ENCODE measurements around the gene ENOX2. TPM values are rescaled to one million over a fixed set of nuclear protein-coding genes. Genes with fewer than 3 reads are reported as not detected.

The ENOX2 gene
- total and polyA plus RNA-seq, 8 donors: 1.1 to 6.4 (median 4.7) TPM

GRCh38 chrX:130637591-130637990 lies 265.4 kb downstream of the ENOX2 start:
- ATAC-seq: no peak
- WGBS, 2 donors: 68 to 86% methylated on average over 3 of the region's 3 CpGs
- H3K36me3 ChIP-seq: no peaks in the 10 kb centered on the region
- no peaks in the 10 kb centered on the region for H3K4me1 ChIP-seq
- TF ChIP-seq, protein P1, sequence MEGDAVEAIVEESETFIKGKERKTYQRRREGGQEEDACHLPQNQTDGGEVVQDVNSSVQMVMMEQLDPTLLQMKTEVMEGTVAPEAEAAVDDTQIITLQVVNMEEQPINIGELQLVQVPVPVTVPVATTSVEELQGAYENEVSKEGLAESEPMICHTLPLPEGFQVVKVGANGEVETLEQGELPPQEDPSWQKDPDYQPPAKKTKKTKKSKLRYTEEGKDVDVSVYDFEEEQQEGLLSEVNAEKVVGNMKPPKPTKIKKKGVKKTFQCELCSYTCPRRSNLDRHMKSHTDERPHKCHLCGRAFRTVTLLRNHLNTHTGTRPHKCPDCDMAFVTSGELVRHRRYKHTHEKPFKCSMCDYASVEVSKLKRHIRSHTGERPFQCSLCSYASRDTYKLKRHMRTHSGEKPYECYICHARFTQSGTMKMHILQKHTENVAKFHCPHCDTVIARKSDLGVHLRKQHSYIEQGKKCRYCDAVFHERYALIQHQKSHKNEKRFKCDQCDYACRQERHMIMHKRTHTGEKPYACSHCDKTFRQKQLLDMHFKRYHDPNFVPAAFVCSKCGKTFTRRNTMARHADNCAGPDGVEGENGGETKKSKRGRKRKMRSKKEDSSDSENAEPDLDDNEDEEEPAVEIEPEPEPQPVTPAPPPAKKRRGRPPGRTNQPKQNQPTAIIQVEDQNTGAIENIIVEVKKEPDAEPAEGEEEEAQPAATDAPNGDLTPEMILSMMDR (IDR thresholded peaks at IDR 0.05): no peak
- H3K27ac ChIP-seq: no peak overlapping the region
- DNase-seq: no peak
- H3K9me3 ChIP-seq: no peaks in the 10 kb centered on the region
- no peak overlapping the region for H3K4me3 ChIP-seq
- H3K27me3 ChIP-seq: no peaks in the 10 kb centered on the region
- FAIRE-seq: no peak
- intact Hi-C loops (cut with DNase I): no loop called here

- ATAC-seq (no peak), DNase-seq (no peak), FAIRE-seq (no peak)
- TF ChIP-seq, protein P1 (IDR thresholded peaks at IDR 0.05): no peak
- no peak overlapping the region for H3K27ac ChIP-seq
- no peaks in the 10 kb centered on the region for H3K9me3 ChIP-seq
- no peaks in the 10 kb centered on the region for H3K4me1 ChIP-seq
- 87 to 97% methylated on average over 3 of the region's 3 CpGs for WGBS, 2 donors
- no peaks in the 10 kb centered on the region for H3K27me3 ChIP-seq
- no peak overlapping the region for H3K4me3 ChIP-seq
- intact Hi-C loops (cut with DNase I): no loop called here
- H3K36me3 ChIP-seq: no peaks in the 10 kb centered on the region
These were observed 266.7 kb downstream of the ENOX2 start for GRCh38 chrX:130636277-130636676.

- no peaks in the 10 kb centered on the region for H3K9me3 ChIP-seq
- TF ChIP-seq, protein P1 (IDR thresholded peaks at IDR 0.05): no peak
- intact Hi-C loops (cut with DNase I): no loop called here
- 88 to 97% methylated on average over 3 of the region's 3 CpGs for WGBS, 2 donors
- FAIRE-seq: no peak
- H3K36me3 ChIP-seq: no peaks in the 10 kb centered on the region
- ATAC-seq: no peak
- DNase-seq: no peak
- no peaks in the 10 kb centered on the region for H3K4me1 ChIP-seq
- no peak overlapping the region for H3K27ac ChIP-seq
- H3K27me3 ChIP-seq: no peaks in the 10 kb centered on the region
- no peak overlapping the region for H3K4me3 ChIP-seq
These were observed 272.0 kb downstream of the ENOX2 start for GRCh38 chrX:130631011-130631410.

DNA sequence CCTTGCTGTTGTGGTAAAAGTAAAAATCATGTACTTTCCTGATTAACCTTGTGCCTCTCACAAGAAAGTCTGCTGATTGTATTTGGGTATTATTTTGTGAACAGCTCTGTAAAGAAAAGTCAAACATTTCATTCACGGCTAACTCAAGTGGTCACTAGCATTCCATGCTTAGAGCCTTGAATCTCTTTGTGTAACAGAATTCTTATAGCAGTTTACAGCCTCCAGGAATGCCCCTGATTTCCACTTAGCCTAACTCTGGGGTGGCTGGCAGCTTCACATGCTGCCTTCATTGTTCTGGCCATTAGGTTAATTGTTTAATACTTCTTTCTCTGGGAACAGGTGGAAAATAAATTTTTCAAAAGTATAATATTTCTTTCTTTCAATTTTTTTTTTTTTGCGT lies 274.5 kb downstream of the ENOX2 start:
- Histone ChIP-seq H3K9me3 (no peaks in the 10 kb centered on the region), H3K4me1 (no peaks in the 10 kb centered on the region), H3K27me3 (no peaks in the 10 kb centered on the region), H3K4me3 (no peak overlapping the region), H3K27ac (no peak overlapping the region), H3K36me3 (no peaks in the 10 kb centered on the region)
- intact Hi-C loops (cut with DNase I): no loop called here
- no peak for FAIRE-seq
- WGBS, 2 donors: 70 to 79% methylated on average over 2 of the region's 2 CpGs
- TF ChIP-seq, protein P1 (IDR thresholded peaks at IDR 0.05): no peak
- no peak for ATAC-seq
- no peak for DNase-seq

DNA sequence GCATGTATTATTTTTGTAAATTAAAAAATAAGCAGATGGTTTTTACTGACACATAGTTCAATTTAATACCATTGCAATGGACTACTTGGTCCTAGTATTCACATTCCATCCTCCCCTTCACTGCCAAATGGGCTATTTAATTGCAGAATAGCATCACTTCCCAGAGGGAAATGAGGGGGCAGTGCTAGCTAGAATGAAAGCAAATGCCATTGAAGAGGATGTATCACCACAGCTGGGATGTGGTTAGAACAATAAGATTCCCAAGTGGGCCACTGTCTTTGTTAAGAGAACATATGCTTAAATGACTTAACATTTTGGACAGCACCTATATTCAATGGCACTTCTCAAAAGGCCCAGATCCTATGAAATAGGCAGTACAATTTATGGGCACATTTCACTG lies 276.5 kb downstream of the ENOX2 start:
- Histone ChIP-seq H3K4me3 (no peak overlapping the region), H3K4me1 (no peaks in the 10 kb centered on the region), H3K36me3 (no peaks in the 10 kb centered on the region), H3K27ac (no peak overlapping the region), H3K9me3 (no peaks in the 10 kb centered on the region), H3K27me3 (no peaks in the 10 kb centered on the region)
- no peak for DNase-seq
- ATAC-seq: no peak
- intact Hi-C loops (cut with DNase I): no loop called here
- TF ChIP-seq, protein P1 (IDR thresholded peaks at IDR 0.05): no peak
- FAIRE-seq: no peak

Data from pancreas (tissue), 10 donors.